Thyroid gland (tissue), 4 donors: ENCODE data around the gene SPINK9. TPM values are rescaled to one million over a fixed set of nuclear protein-coding genes. Genes with fewer than 3 reads are reported as not detected.
A peak's percentile ranks its signal among the peaks of the same experiment; 100 is the strongest.

ENCODE experiments used
- DNase-seq, 2 donors: peaks; one replicate each; pipeline ENCODE4 v3.0.0-alpha.2; 2019
- H3K27ac ChIP-seq, 3 donors: fragments of 200-600 bp; sonication (generic); 1 replicate in 2 of 3; 2 replicates in 1 of 3; pipeline ENCODE4 v1.5.1; 2016 to 2019; ENCODE audit warnings: mild to moderate bottlenecking in 1 of 3, moderate library complexity in 1 of 3
- H3K27me3 ChIP-seq: fragments of 200-600 bp; sonication (generic); one replicate; pipeline ENCODE4 v1.5.1; 2019
- H3K36me3 ChIP-seq, 2 donors: fragments of 200-600 bp; sonication (generic); one replicate each; pipeline ENCODE4 v1.5.1; 2016 to 2019
- H3K4me1 ChIP-seq, 2 donors: fragments of 200-600 bp; sonication (generic); one replicate each; pipeline ENCODE4 v1.5.1; 2017 to 2019
- H3K4me3 ChIP-seq, 3 donors: fragments of 200-600 bp; sonication (generic); replicated peaks in 1 of 3; 1 replicate in 2 of 3; 2 replicates in 1 of 3; pipeline ENCODE4 v1.5.1; 2016; ENCODE audit warnings: mild to moderate bottlenecking in 1 of 3
- H3K9me3 ChIP-seq: fragments of 200-600 bp; sonication (generic); one replicate; pipeline ENCODE4 v1.5.1; 2017
- CTCF ChIP-seq, 6 experiments: fragments of 200-600 bp in 3 of 6; fragments of 450-650 bp in 3 of 6; sonication (generic) in 3 of 6; IDR thresholded peaks; one replicate each; pipeline ENCODE4 v1.5.1; 2016 to 2019; ENCODE audit warnings: antibody characterized with exemption in 6 of 6, mild to moderate bottlenecking in 2 of 6, inconsistent platforms in 1 of 6, moderate library complexity in 1 of 6
- POLR2A ChIP-seq, 2 donors: fragments of 450-650 bp; IDR thresholded peaks; one replicate each; pipeline ENCODE4 v1.6.1; 2017; ENCODE audit warnings: antibody characterized with exemption in 2 of 2, mild to moderate bottlenecking in 2 of 2, moderate library complexity in 1 of 2
- WGBS, 2 donors: methylation state at CpG; one replicate each; pipeline ENCODE4 v1.1.5; 2017; 5-methylcytosine and 5-hydroxymethylcytosine counted together
- intact Hi-C: fragments of 100-400 bp; cut with DNase I; formaldehyde crosslinking; loops from one replicate; pipeline ENCODE4 v1.15.1; 2023
- total RNA-seq, 4 donors: library from RNA; depleted of rRNA; stranded (reverse); fragments of >200 nt; gene quantifications; one replicate each; pipeline ENCODE4 v1.2.3, GENCODE V29; 2016

Gene SPINK9
- total RNA-seq, 4 donors from 2014 or later: not detected

- no peak for DNase-seq
- no peaks in the 10 kb centered on the region for H3K4me1 ChIP-seq
- H3K27ac ChIP-seq: no peak overlapping the region
- H3K9me3 ChIP-seq: no peaks in the 10 kb centered on the region
- 83 to 91% methylated on average over 4 of the region's 4 CpGs for WGBS, 2 donors
- no peaks in the 10 kb centered on the region for H3K36me3 ChIP-seq
- no peaks in the 10 kb centered on the region for H3K27me3 ChIP-seq
- intact Hi-C loops: no loop called here
- TF ChIP-seq POLR2A (IDR thresholded peaks at IDR 0.05): no peak
- no peak for TF ChIP-seq CTCF (IDR thresholded peaks at IDR 0.05)
- H3K4me3 ChIP-seq: no peak overlapping the region
These were observed 2.0 kb upstream of the SPINK9 start for GRCh38 chr5:148333262-148333849.

- TF ChIP-seq CTCF (IDR thresholded peaks at IDR 0.05) (no peak), POLR2A (IDR thresholded peaks at IDR 0.05) (no peak)
- Histone ChIP-seq H3K27ac (no peak overlapping the region), H3K27me3 (no peaks in the 10 kb centered on the region), H3K4me3 (no peak overlapping the region), H3K4me1 (no peaks in the 10 kb centered on the region), H3K36me3 (no peaks in the 10 kb centered on the region), H3K9me3 (no peaks in the 10 kb centered on the region)
- 85 to 91% methylated on average over 3 of the region's 3 CpGs for WGBS, 2 donors
- intact Hi-C loops: no loop called here
- DNase-seq: no peak
These were observed 1.5 kb downstream of the SPINK9 start for GRCh38 chr5:148336704-148337435.

- peaks cover 0 to 4% of the 10 kb centered on the region in 2 donors for H3K4me1 ChIP-seq
- H3K4me3 ChIP-seq: no peak overlapping the region
- no peak for DNase-seq
- no peaks in the 10 kb centered on the region for H3K27me3 ChIP-seq
- intact Hi-C loops: no loop called here
- WGBS, 2 donors: 94% methylated on average over 2 of the region's 2 CpGs
- no peak for TF ChIP-seq CTCF (IDR thresholded peaks at IDR 0.05)
- no peak for TF ChIP-seq POLR2A (IDR thresholded peaks at IDR 0.05)
- no peaks in the 10 kb centered on the region for H3K36me3 ChIP-seq
- H3K9me3 ChIP-seq: no peaks in the 10 kb centered on the region
- H3K27ac ChIP-seq: no peak overlapping the region
These were observed 7.1 kb downstream of the SPINK9 start for GRCh38 chr5:148342371-148343045.

DNA sequence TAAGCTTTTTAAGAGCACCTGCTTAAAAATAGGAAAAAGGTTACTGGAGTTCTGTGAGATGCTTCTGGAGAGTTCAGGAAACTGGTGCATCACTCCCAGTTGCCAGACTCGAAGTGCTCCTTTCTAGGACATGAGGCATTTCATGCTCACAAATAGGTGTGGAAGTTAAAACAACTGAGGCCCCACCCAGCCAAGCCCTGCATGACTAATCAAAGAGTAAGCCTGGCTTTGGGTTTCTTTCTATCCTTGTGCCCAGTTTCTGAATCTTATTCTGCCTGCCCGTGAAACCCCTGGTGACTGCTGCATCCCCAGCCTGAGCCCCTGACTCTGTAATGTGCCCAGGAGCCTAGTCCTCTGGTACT is 7.7 kb downstream of the SPINK9 start:
- Histone ChIP-seq H3K27ac (no peak overlapping the region), H3K4me3 (no peak overlapping the region), H3K36me3 (no peaks in the 10 kb centered on the region), H3K4me1 (peaks cover 0 to 4% of the 10 kb centered on the region in 2 donors), H3K27me3 (no peaks in the 10 kb centered on the region), H3K9me3 (no peaks in the 10 kb centered on the region)
- 64 to 69% methylated on average over 2 of the region's 2 CpGs for WGBS, 2 donors
- no peak for TF ChIP-seq POLR2A (IDR thresholded peaks at IDR 0.05)
- TF ChIP-seq CTCF (IDR thresholded peaks at IDR 0.05): no peak
- peak in 1 of 2 donors; percentile 5 for DNase-seq
- intact Hi-C loops: no loop called here
